HG02588 (cell line): ENCODE results near the gene NSMCE4A.
A peak's percentile ranks its signal among the peaks of the same experiment; 100 is the strongest.
"Not testable (repeated sequence)": the region's sequence is repeated elsewhere in the genome, so short reads cannot be mapped to it uniquely, and the experiment has no call there.

ENCODE experiments used
- ATAC-seq: cut with Tn5 transposase; IDR thresholded peaks from one replicate; pipeline ENCODE4 v1.9.1; 2021; ENCODE audit warnings: mild to moderate bottlenecking, moderate library complexity; ENCODE audit not compliant: unreplicated experiment

NSMCE4A gene

GRCh38 chr10:121942749-121943416, 32.1 kb downstream of the NSMCE4A start:
- no peak for ATAC-seq

GRCh38 chr10:121941532-121941931, 33.5 kb downstream of the NSMCE4A start:
- ATAC-seq: no peak

GRCh38 chr10:121936295-121936694, 38.7 kb downstream of the NSMCE4A start:
- no peak for ATAC-seq

GRCh38 chr10:121935702-121936101, 39.3 kb downstream of the NSMCE4A start:
- no peak for ATAC-seq

GRCh38 chr10:121930268-121931085, 44.5 kb downstream of the NSMCE4A start:
- ATAC-seq: not testable (repeated sequence)

GRCh38 chr10:121929585-121930267, 45.3 kb downstream of the NSMCE4A start:
- ATAC-seq: not testable (repeated sequence)

- ATAC-seq: peak; percentile 5
These were observed 46.5 kb downstream of the NSMCE4A start for GRCh38 chr10:121928528-121928884.

GRCh38 chr10:121927841-121928527, 47.0 kb downstream of the NSMCE4A start, which contains the start of gene ATE1:
Gene ATE1 (minus strand): TSS chr10:121928031. CDS start chr10:121927949, 82 bp downstream.
- ATAC-seq: peak; percentile 83

GRCh38 chr10:121927318-121927840, 47.6 kb downstream of the NSMCE4A start:
- peak; percentile 47 for ATAC-seq

- ATAC-seq: peak; percentile 3
These were observed 48.2 kb downstream of the NSMCE4A start for GRCh38 chr10:121926671-121927317.

- no peak for ATAC-seq
These were observed 48.9 kb downstream of the NSMCE4A start for GRCh38 chr10:121926157-121926556.

GRCh38 chr10:121921238-121921931, 53.6 kb downstream of the NSMCE4A start:
- ATAC-seq: no peak

GRCh38 chr10:121919666-121920065, 55.4 kb downstream of the NSMCE4A start:
- peak; percentile 83 for ATAC-seq

- ATAC-seq: not testable (repeated sequence)
These were observed 56.2 kb downstream of the NSMCE4A start for GRCh38 chr10:121918800-121919199.

- no peak for ATAC-seq
These were observed 60.4 kb downstream of the NSMCE4A start for GRCh38 chr10:121914661-121915060.

- no peak for ATAC-seq
These were observed 63.7 kb downstream of the NSMCE4A start for GRCh38 chr10:121911421-121911697.

- no peak for ATAC-seq
These were observed 64.2 kb downstream of the NSMCE4A start for GRCh38 chr10:121910673-121911420.
